ENCODE results near the gene AGPS.

- TF ChIP-seq GATA2 (CRISPR knock-in tag; IDR thresholded peaks at IDR 0.05) (no peak), CTCF (IDR thresholded peaks at IDR 0.05) (no peak), EZH2phosphoT487 (IDR thresholded peaks at IDR 0.05; ENCODE audit: borderline replicate concordance, low read depth) (no peak), POLR2AphosphoS5 (IDR thresholded peaks at IDR 0.05; ENCODE audit: low read depth, low read length) (no peak), MAX (IDR thresholded peaks at IDR 0.05; ENCODE audit: low read depth) (no peak), ZBTB33 (IDR thresholded peaks at IDR 0.05; ENCODE audit: borderline replicate concordance, low read depth) (no peak), JUND (IDR thresholded peaks at IDR 0.05) (no peak), EP300 (IDR thresholded peaks at IDR 0.05; ENCODE audit: borderline replicate concordance in 1 of 2, low read depth in 1 of 2, low read length in 1 of 2) (no peak), RCOR1 (IDR thresholded peaks at IDR 0.05; ENCODE audit: low read length) (no peak), MXI1 (IDR thresholded peaks at IDR 0.05; ENCODE audit: low read depth, low read length) (no peak)
Observed at GRCh38 chr2:177399376-177399775, 6.8 kb downstream of the AGPS start.

Data from SK-N-SH (cell line).